ACC112 (cell line): Measurements from ENCODE around the gene ANKRD40CL.
"Not testable (repeated sequence)": the region's sequence is repeated elsewhere in the genome, so short reads cannot be mapped to it uniquely, and the experiment has no call there.

ENCODE experiments used
- H2AFZ ChIP-seq: fragments of 200-600 bp; sonication (generic); one replicate; pipeline ENCODE4 v1.6.0; 2017; ENCODE audit warnings: antibody characterized with exemption, low read length; ENCODE audit not compliant: unreplicated experiment
- H3K27ac ChIP-seq: fragments of 200-600 bp; sonication (generic); 2 replicates; pipeline ENCODE4 v1.5.1; 2014; ENCODE audit warnings: low read depth, mild to moderate bottlenecking, antibody characterized with exemption, low read length, moderate library complexity
- H3K27me3 ChIP-seq: fragments of 200-600 bp; sonication (generic); 2 replicates; pipeline ENCODE4 v1.6.1; 2014; ENCODE audit warnings: mild to moderate bottlenecking, antibody characterized with exemption, low read length, moderate library complexity, mixed read lengths; ENCODE audit not compliant: insufficient read depth
- H3K36me3 ChIP-seq: fragments of 200-600 bp; sonication (generic); 2 replicates; pipeline ENCODE4 v1.6.1; 2016; ENCODE audit warnings: mild to moderate bottlenecking, antibody characterized with exemption, low read length, moderate library complexity, mixed read lengths; ENCODE audit not compliant: insufficient read depth
- H3K4me1 ChIP-seq: fragments of 200-600 bp; sonication (generic); one replicate; pipeline ENCODE4 v1.6.1; 2016; ENCODE audit warnings: low read length, mixed read lengths; ENCODE audit not compliant: insufficient read depth, unreplicated experiment, control insufficient read depth
- H3K4me3 ChIP-seq: fragments of 200-600 bp; sonication (generic); 2 replicates; pipeline ENCODE4 v1.5.1; 2014; ENCODE audit warnings: mild to moderate bottlenecking, low read depth, low read length
- H3K79me2 ChIP-seq: fragments of 200-600 bp; sonication (generic); one replicate; pipeline ENCODE4 v1.6.0; 2016; ENCODE audit warnings: low read length; ENCODE audit not compliant: control insufficient read depth, unreplicated experiment, insufficient read depth

The ANKRD40CL gene, protein sequence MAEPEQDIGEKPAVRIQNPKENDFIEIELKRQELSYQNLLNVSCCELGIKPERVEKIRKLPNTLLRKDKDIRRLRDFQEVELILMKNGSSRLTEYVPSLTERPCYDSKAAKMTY

DNA sequence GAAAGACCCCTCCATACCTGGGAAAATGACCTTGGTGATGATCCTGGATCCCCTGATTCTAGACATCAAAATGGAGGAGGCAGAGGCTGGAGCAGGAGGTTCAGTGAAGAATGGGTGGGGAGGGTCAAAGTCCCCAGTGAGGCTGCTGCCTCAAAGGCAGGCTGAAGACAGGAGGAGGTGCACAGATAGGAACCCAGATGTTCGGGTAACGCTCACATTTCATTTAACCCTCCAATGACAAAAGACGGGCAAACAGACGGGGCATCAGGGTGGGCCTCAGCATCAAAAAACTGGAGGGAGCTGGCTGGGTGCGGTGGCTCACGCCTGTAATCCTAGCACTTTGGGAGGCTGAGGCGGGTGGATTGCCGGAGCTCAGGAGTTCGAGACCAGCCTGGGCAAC lies at the start of gene ANKRD40CL:
Gene ANKRD40CL, minus strand, starts transcription at position 73 of the 400 bp plus-strand sequence. CDS start 605 bp downstream, outside the sequence.
- no peak within 1 kb of the TSS for H2AFZ ChIP-seq
- H3K27ac ChIP-seq = no peak within 1 kb of the TSS
- no peak within 1 kb of the TSS for H3K4me3 ChIP-seq
- no peaks in the 10 kb centered on the region for H3K27me3 ChIP-seq
- no peaks in the 10 kb centered on the region for H3K79me2 ChIP-seq
- no peaks in the 10 kb centered on the region for H3K36me3 ChIP-seq
- H3K4me1 ChIP-seq = peaks cover 9% of the 10 kb centered on the region

DNA sequence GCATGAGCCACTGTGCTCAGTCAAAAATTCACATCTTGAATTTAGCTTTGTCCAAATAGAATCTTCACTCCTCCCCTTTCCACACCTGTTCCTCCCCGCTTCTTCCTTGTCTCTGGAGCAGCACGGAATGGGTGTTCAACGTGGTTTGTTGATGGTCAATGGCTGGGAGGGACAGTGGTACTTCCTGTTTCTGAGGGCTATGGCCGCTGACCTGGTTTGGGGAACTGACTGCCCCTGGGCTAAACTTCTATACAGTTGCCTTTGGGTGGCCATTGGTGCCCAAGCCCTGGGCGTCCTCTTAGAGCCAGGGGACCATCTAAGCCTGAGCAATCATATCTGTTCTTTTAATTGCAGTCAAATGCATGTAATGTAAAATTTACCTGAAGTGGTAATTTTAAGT lies 49.0 kb upstream of the ANKRD40CL start:
- Histone ChIP-seq H3K27me3 (peaks cover 21% of the 10 kb centered on the region; the same call in 1 of the 2 replicates), H3K36me3 (no peaks in the 10 kb centered on the region), H3K79me2 (no peaks in the 10 kb centered on the region), H2AFZ (no peak overlapping the region), H3K4me3 (no peak overlapping the region), H3K4me1 (peaks cover 11% of the 10 kb centered on the region), H3K27ac (no peak overlapping the region)

DNA sequence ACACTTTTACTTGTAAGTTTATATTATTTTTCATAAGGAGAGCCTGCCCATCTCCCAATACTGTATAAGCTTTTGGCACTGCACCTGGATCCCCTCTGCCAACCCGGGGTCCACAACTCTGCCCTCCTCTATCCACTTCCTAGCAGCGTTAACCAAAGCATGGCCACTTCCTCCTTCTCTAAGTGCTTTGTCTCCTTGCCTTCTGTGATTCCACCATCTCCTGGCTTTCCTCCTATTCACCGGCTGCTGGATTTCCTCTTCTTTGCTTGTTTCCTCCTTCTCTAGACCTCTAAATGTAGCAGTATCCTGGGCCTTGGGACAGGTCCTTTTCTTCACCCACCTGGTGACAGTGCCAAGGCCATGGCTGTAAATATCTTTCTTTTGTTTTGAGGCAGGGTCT lies 48.1 kb upstream of the ANKRD40CL start:
- Histone ChIP-seq H3K4me1 (peaks cover 11% of the 10 kb centered on the region), H3K27me3 (peaks cover 23% of the 10 kb centered on the region; the same call in 1 of the 2 replicates), H3K4me3 (no peak overlapping the region), H3K36me3 (no peaks in the 10 kb centered on the region), H3K27ac (no peak overlapping the region), H3K79me2 (no peaks in the 10 kb centered on the region), H2AFZ (no peak overlapping the region)

DNA sequence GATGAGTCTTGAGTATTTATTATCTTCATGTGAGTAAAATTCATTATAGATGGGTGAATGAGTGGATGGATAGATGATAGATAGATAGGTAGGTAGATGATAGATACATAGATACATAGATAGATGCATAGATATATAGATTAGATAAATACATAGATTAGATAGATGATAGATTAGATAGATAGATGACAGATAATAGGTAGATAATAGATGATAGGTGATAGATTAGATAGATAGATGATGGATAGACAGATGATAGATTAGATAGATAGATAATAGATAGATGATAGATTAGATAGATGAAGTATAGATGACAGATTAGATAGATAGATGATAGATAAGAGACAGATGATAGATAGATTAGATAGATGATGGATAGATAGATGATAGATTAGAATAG lies 46.3 kb upstream of the ANKRD40CL start:
- no peaks in the 10 kb centered on the region for H3K36me3 ChIP-seq
- H3K4me3 ChIP-seq = no peak overlapping the region
- H3K27ac ChIP-seq = no peak overlapping the region
- peaks cover 11% of the 10 kb centered on the region for H3K4me1 ChIP-seq
- no peaks in the 10 kb centered on the region for H3K79me2 ChIP-seq
- H2AFZ ChIP-seq = no peak overlapping the region
- H3K27me3 ChIP-seq = peaks cover 17% of the 10 kb centered on the region; the same call in 1 of the 2 replicates

DNA sequence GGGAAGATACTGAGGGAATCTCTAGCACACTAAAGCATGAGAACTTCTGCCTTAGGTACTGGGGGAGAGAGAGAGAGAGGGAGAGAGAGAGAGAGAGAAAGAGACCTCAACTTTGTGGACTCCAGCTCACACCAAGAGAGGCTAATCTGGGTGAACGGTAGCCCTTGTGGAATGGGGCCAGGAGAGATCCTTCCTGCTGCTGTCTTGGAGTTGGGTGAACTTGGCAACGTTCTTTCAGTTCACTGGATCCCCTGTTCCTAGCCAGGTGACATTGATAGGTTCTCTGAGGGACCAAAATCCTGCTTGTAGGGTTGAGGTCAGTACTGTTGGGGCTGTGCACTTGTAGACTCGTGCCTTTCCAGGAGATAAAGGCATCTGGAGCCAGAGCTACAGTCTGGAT lies 41.6 kb upstream of the ANKRD40CL start:
- no peaks in the 10 kb centered on the region for H3K36me3 ChIP-seq
- H3K79me2 ChIP-seq = no peaks in the 10 kb centered on the region
- H2AFZ ChIP-seq = no peak overlapping the region
- H3K4me1 ChIP-seq = peaks cover 4% of the 10 kb centered on the region
- H3K27ac ChIP-seq = no peak overlapping the region
- H3K4me3 ChIP-seq = no peak overlapping the region
- H3K27me3 ChIP-seq = peaks cover 5% of the 10 kb centered on the region; the same call in 1 of the 2 replicates

DNA sequence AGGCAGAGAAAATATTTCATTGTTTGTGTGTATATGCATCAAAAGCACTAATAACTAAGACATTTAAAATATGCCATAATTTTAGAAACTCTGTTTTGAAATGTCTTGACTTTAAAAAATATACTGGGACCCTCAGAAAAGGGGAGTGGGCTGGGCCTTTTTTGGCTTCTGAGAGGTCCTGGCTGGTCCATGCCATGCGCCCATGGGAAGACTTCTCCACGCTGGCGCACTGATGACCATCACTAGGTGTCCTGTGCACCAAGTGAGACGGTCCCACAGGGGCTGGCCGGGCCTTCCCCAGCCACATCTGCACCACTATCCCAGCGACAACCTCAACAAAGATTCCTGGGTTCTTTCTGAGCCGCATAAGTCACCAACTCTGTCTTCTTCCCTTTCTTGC lies 41.1 kb upstream of the ANKRD40CL start:
- no peaks in the 10 kb centered on the region for H3K36me3 ChIP-seq
- H3K79me2 ChIP-seq = no peaks in the 10 kb centered on the region
- H3K4me3 ChIP-seq = no peak overlapping the region
- no peak overlapping the region for H3K27ac ChIP-seq
- H3K4me1 ChIP-seq = peaks cover 4% of the 10 kb centered on the region
- H3K27me3 ChIP-seq = peaks cover 5% of the 10 kb centered on the region; the same call in 1 of the 2 replicates
- no peak overlapping the region for H2AFZ ChIP-seq

DNA sequence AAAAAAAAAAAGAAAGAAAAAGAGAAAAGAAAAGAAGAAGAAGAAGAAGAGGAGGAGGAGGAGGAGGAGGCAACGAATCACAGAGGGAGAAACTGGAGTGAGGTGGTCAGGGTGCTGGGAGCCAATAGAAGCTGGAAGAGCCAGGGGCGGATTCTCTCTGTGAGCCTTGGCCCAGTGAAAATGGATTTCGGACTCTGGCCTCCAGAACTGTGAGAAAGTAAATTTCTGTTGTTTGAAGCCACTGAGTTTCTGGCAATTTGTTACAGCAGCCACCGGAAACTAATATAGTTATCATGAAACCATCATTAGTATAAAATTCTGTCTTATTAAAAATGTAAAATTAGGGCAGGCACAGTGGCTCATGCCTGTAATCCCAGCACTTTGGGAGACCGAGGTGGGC lies 40.4 kb upstream of the ANKRD40CL start:
- Histone ChIP-seq H3K27ac (no peak overlapping the region), H3K4me3 (no peak overlapping the region), H3K36me3 (no peaks in the 10 kb centered on the region), H3K79me2 (no peaks in the 10 kb centered on the region), H3K27me3 (0 out of 2 replicates have a peak, but pooled peaks cover 5% of the 10 kb centered on the region), H2AFZ (no peak overlapping the region), H3K4me1 (peaks cover 4% of the 10 kb centered on the region)

DNA sequence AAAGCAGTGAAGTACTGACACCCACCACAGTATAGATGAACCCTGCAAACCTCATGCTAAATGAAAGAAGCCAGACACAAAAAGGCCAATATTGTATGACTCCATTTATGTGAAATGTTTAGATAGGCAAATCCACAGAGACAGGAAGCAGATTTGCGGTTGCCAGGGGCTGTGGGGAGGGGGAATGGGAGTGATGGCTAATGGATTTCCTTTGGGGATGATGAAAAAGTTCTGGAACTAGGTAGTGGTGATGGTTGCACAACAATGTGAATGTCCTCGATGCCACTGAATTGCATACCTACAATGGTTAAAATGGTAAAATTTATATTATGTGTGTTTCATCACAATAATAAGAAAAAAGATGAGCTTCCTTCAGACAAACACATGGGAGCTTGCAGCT lies 39.7 kb upstream of the ANKRD40CL start:
- peaks cover 4% of the 10 kb centered on the region for H3K4me1 ChIP-seq
- H3K27me3 ChIP-seq = 0 out of 2 replicates have a peak, but pooled peaks cover 5% of the 10 kb centered on the region
- H3K79me2 ChIP-seq = no peaks in the 10 kb centered on the region
- no peak overlapping the region for H3K4me3 ChIP-seq
- H3K27ac ChIP-seq = no peak overlapping the region
- no peaks in the 10 kb centered on the region for H3K36me3 ChIP-seq
- no peak overlapping the region for H2AFZ ChIP-seq

DNA sequence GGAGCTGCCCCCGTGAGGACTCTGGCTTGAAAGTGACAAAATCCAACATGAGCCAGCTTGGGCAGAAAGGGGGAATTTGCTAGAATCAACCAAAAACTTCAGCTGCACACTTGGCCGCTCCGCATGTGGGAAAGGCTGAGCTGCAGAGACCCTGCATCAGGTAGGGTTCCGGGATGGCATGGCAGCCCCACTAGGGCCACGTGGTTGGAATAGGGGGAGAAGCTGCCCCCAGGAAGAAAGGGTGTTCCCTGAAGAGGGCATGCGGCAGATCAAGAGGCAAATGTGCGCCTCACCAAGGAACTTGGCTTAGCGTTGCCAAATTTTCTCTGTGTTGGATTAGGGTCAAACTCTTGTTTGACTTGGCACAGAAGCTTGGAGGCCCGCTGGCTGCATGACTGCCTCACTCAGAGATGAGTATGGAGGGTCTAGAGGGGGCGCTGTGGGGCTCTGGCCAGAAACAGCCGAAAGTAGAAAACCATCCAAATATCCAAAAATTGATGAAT lies 38.9 kb upstream of the ANKRD40CL start:
- Histone ChIP-seq H3K27ac (no peak overlapping the region), H3K4me1 (peaks cover 4% of the 10 kb centered on the region), H3K36me3 (no peaks in the 10 kb centered on the region), H3K27me3 (0 out of 2 replicates have a peak, but pooled peaks cover 1% of the 10 kb centered on the region), H3K4me3 (no peak overlapping the region), H2AFZ (no peak overlapping the region), H3K79me2 (no peaks in the 10 kb centered on the region)

DNA sequence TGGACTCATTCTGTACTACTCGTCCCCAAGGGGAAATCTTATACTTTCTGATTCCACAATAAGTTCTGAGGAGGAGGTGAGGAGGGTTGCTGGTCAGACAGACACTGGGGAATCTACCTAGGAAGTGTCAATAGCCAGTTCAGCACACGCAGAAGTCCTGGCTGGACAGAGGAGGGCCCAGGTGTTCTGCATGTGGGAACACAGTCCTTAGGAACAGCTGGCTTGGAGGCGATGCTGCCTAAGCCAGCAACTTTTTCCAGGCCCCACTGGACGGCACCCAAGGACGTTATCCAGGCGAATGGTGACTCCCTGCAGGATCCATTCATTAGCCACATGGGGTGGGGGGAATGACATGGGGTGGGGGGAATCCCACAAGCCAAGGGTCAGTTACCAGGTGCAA lies 38.2 kb upstream of the ANKRD40CL start:
- H3K79me2 ChIP-seq = no peaks in the 10 kb centered on the region
- no peaks in the 10 kb centered on the region for H3K36me3 ChIP-seq
- peaks cover 4% of the 10 kb centered on the region for H3K4me1 ChIP-seq
- no peaks in the 10 kb centered on the region for H3K27me3 ChIP-seq
- no peak overlapping the region for H2AFZ ChIP-seq
- no peak overlapping the region for H3K4me3 ChIP-seq
- no peak overlapping the region for H3K27ac ChIP-seq

DNA sequence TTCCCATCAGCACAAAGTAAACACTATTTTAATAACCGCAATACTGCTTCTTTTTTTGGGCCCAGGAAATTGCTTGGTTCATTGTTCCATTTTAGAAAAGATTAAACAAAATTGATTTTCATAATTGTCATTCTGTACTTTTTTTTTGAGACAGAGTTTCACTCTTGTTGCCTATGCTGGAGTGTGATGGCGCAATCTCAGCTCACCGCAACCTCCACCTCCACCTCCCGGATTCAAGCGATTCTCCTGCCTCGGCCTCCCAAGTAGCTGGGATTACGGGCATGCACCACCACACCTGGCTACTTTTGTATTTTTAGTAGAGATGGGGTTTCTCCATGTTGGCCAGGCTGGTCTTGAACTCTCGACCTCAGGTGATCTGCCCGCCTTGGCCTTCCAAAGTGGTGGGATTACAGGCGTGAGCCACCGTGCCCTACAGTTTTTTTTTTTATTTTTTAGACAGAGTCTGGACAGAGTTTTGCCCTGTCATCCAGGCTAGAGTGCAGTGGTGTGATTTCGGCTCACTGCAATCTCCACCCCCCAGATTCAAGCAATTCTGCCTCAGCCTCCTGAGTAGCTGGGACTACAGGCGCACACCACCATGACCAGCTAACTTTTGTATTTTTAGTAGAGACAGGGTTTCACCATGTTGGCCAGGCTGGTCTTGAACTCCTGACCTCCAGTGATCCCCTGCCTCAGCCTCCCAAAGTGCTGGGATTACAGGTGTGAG lies 37.6 kb upstream of the ANKRD40CL start:
- H3K27me3 ChIP-seq, H3K79me2 ChIP-seq, H3K27ac ChIP-seq, H2AFZ ChIP-seq, H3K4me3 ChIP-seq, H3K36me3 ChIP-seq, H3K4me1 ChIP-seq: not testable (repeated sequence)
